Spleen (tissue), 7 donors: ENCODE data around the gene CYB561D2.

Source experiments
- CTCF ChIP-seq, 11 experiments: fragments of 200-600 bp in 7 of 11; fragments of 450-650 bp in 4 of 11; sonication (generic) in 4 of 11; IDR thresholded peaks in 8 of 11; conservative IDR thresholded peaks in 3 of 11; 1 replicate in 7 of 11; 2 replicates in 4 of 11; pipeline versions ENCODE4 v1.4.0 to v1.8.0; 2016 to 2021; ENCODE audit warnings: antibody characterized with exemption in 11 of 11, inconsistent platforms in 4 of 11, mild to moderate bottlenecking in 1 of 11
- POLR2A ChIP-seq, 3 donors: fragments of 450-650 bp; IDR thresholded peaks; one replicate each; pipeline ENCODE4 v1.5.1; 2017; ENCODE audit warnings: antibody characterized with exemption in 3 of 3, mild to moderate bottlenecking in 1 of 3
- donor health status: DM: no; HTN: no; CAD: no; lungs with moderate emphysema.
- donor health status: DM: no; HTN: no; CAD: no.
- donor health status: DM: no; HTN: no; CAD: no.

- TF ChIP-seq CTCF (IDR thresholded peaks at IDR 0.05 in 8 of 11, conservative IDR thresholded peaks at IDR 0.05 in 3 of 11) = no peak
- TF ChIP-seq POLR2A (IDR thresholded peaks at IDR 0.05) = no peak
Observed at GRCh38 chr3:50372349-50372748, 21.7 kb downstream of the CYB561D2 start.
